HEK293T (cell line): ENCODE data around the gene NME9.

Experiments used
- CTCF ChIA-PET: fragments of 350-600 bp; formaldehyde crosslinking; extraction: SDS; loops from one replicate; lab custom pipeline; 2021; ENCODE audit warnings: antibody characterized with exemption, inconsistent platforms; lab: Yijun Ruan, JAX
- POLR2A ChIA-PET: fragments of 350-600 bp; formaldehyde crosslinking; extraction: SDS; loops from one replicate; lab custom pipeline; 2020; ENCODE audit warnings: antibody characterized with exemption, inconsistent platforms; lab: Yijun Ruan, JAX
- DNase-seq: peaks from one replicate; pipeline ENCODE4 v3.0.0; 2012; ENCODE audit warnings: mixed read lengths; ENCODE audit errors: extremely low spot score
- ARNT ChIP-seq: fragments of 450-650 bp; IDR thresholded peaks from 2 replicates; pipeline ENCODE4 v1.6.1; 2017; ENCODE audit warnings: mild to moderate bottlenecking
- BHLHE40 ChIP-seq: fragments of 450-650 bp; IDR thresholded peaks from 2 replicates; pipeline ENCODE4 v1.6.1; 2016; ENCODE audit warnings: mild to moderate bottlenecking, moderate library complexity, borderline replicate concordance
- CTBP1 ChIP-seq: fragments of 450-650 bp; IDR thresholded peaks from 2 replicates; pipeline ENCODE4 v1.6.1; 2016; ENCODE audit warnings: borderline replicate concordance
- ELF4 ChIP-seq: fragments of 450-650 bp; IDR thresholded peaks from 2 replicates; pipeline ENCODE4 v1.6.1; 2017; ENCODE audit warnings: antibody characterized with exemption
- FOXA1 ChIP-seq: fragments of 450-650 bp; IDR thresholded peaks from 2 replicates; pipeline ENCODE4 v1.6.1; 2016; ENCODE audit warnings: mild to moderate bottlenecking
- FOXK2 ChIP-seq: fragments of 450-650 bp; IDR thresholded peaks from 2 replicates; pipeline ENCODE4 v1.6.1; 2016; ENCODE audit warnings: mild to moderate bottlenecking
- FOXM1 ChIP-seq: fragments of 450-650 bp; IDR thresholded peaks from 2 replicates; pipeline ENCODE4 v1.6.1; 2017; ENCODE audit warnings: mild to moderate bottlenecking, borderline replicate concordance
- HDGF ChIP-seq: fragments of 450-650 bp; IDR thresholded peaks from 2 replicates; pipeline ENCODE4 v1.6.1; 2017; ENCODE audit warnings: antibody characterized with exemption, borderline replicate concordance
- L3MBTL2 ChIP-seq: fragments of 450-650 bp; conservative IDR thresholded peaks from 2 replicates; pipeline ENCODE4 v1.6.1; 2016; ENCODE audit warnings: mild to moderate bottlenecking
- LEF1 ChIP-seq: fragments of 450-650 bp; IDR thresholded peaks from 2 replicates; pipeline ENCODE4 v1.6.1; 2017; ENCODE audit warnings: mild to moderate bottlenecking, borderline replicate concordance
- NFRKB ChIP-seq: fragments of 450-650 bp; IDR thresholded peaks from 2 replicates; pipeline ENCODE4 v1.6.1; 2016; ENCODE audit warnings: mild to moderate bottlenecking, moderate library complexity
- PKNOX1 ChIP-seq: fragments of 450-650 bp; IDR thresholded peaks from 2 replicates; pipeline ENCODE4 v1.6.1; 2016
- SP1 ChIP-seq: fragments of 450-650 bp; IDR thresholded peaks from 2 replicates; pipeline ENCODE4 v1.6.1; 2017
- SUZ12 ChIP-seq: fragments of 450-650 bp; IDR thresholded peaks from 2 replicates; pipeline ENCODE4 v1.6.1; 2016; ENCODE audit warnings: mild to moderate bottlenecking
- TARDBP ChIP-seq: fragments of 450-650 bp; IDR thresholded peaks from 2 replicates; pipeline ENCODE4 v1.6.1; 2016
- ZNF384 ChIP-seq: fragments of 450-650 bp; IDR thresholded peaks from 2 replicates; pipeline ENCODE4 v1.6.1; 2016

NME9 gene

GRCh38 chr3:138367911-138368310 lies 38.3 kb upstream of the NME9 start:
- DNase-seq: no peak
- ChIA-PET POLR2A (no interaction called here), CTCF (no interaction called here)
- TF ChIP-seq ZNF384 (no peak), FOXA1 (no peak), ARNT (no peak), BHLHE40 (no peak), PKNOX1 (no peak), FOXM1 (no peak), NFRKB (no peak), LEF1 (no peak), SP1 (no peak), HDGF (no peak), L3MBTL2 (no peak), TARDBP (no peak), FOXK2 (no peak), ELF4 (no peak), CTBP1 (no peak), SUZ12 (no peak)

GRCh38 chr3:138367326-138367850 lies 37.7 kb upstream of the NME9 start:
- no peak for DNase-seq
- no peak for TF ChIP-seq SP1
- TF ChIP-seq SUZ12: no peak
- no peak for TF ChIP-seq PKNOX1
- TF ChIP-seq BHLHE40: no peak
- no peak for TF ChIP-seq CTBP1
- no peak for TF ChIP-seq ARNT
- no peak for TF ChIP-seq FOXM1
- TF ChIP-seq ZNF384: no peak
- no peak for TF ChIP-seq L3MBTL2
- TF ChIP-seq FOXK2: no peak
- TF ChIP-seq LEF1: no peak
- ChIA-PET CTCF (no interaction called here), POLR2A (no interaction called here)

- ChIA-PET CTCF (no interaction called here), POLR2A (no interaction called here)
These were observed 36.5 kb upstream of the NME9 start for GRCh38 chr3:138366006-138366759.

GRCh38 chr3:138365253-138365555 lies 35.6 kb upstream of the NME9 start:
- TF ChIP-seq FOXA1 (no peak), FOXM1 (no peak), TARDBP (no peak), PKNOX1 (no peak), ELF4 (no peak), SP1 (no peak), NFRKB (no peak), SUZ12 (no peak), L3MBTL2 (no peak), BHLHE40 (no peak), ZNF384 (no peak), CTBP1 (no peak), ARNT (no peak), LEF1 (no peak), FOXK2 (no peak), HDGF (no peak)
- CTCF ChIA-PET: no interaction called here

More at GRCh38 chr3:138366006-138366759, 36.5 kb upstream of the NME9 start:
- no peak for DNase-seq
- TF ChIP-seq SP1 (no peak), BHLHE40 (no peak), FOXK2 (no peak), PKNOX1 (no peak), ELF4 (no peak)

GRCh38 chr3:138364356-138365252 lies 35.0 kb upstream of the NME9 start:
- POLR2A ChIA-PET: no interaction called here
- DNase-seq: no peak
- TF ChIP-seq ARNT: no peak
- TF ChIP-seq SP1: no peak
- CTCF ChIA-PET: no interaction called here

More at GRCh38 chr3:138365253-138365555, 35.6 kb upstream of the NME9 start:
- POLR2A ChIA-PET: no interaction called here
- no peak for DNase-seq
